ENCODE data around the gene STOM.
A peak's percentile ranks its signal among the peaks of the same experiment; 100 is the strongest.
"Not testable (repeated sequence)": the region's sequence is repeated elsewhere in the genome, so short reads cannot be mapped to it uniquely, and the experiment has no call there.

STOM gene

GRCh38 chr9:121298689-121299466 is 71.2 kb downstream of the STOM start:
- peak overlapping the region; percentile 49; the same call in 1 of the 2 replicates for H3K4me3 ChIP-seq (ENCODE audit: low read length)
- TF ChIP-seq ZNF274 (IDR thresholded peaks at IDR 0.05; ENCODE audit: low read depth, low read length) = no peak

GRCh38 chr9:121298016-121298538 is 72.0 kb downstream of the STOM start:
- no peak for TF ChIP-seq ZNF274 (IDR thresholded peaks at IDR 0.05; ENCODE audit: low read depth, low read length)
- H3K4me3 ChIP-seq (ENCODE audit: low read length) = no peak overlapping the region

GRCh38 chr9:121297389-121297788 is 72.7 kb downstream of the STOM start:
- TF ChIP-seq ZNF274 (IDR thresholded peaks at IDR 0.05; ENCODE audit: low read depth, low read length) = no peak

GRCh38 chr9:121296213-121297127 is 73.6 kb downstream of the STOM start:
- TF ChIP-seq ZNF274 (IDR thresholded peaks at IDR 0.05; ENCODE audit: low read depth, low read length) = no peak
- no peak overlapping the region for H3K4me3 ChIP-seq (ENCODE audit: low read length)

More at GRCh38 chr9:121297389-121297788, 72.7 kb downstream of the STOM start:
- H3K4me3 ChIP-seq (ENCODE audit: low read length) = no peak overlapping the region

GRCh38 chr9:121295662-121296191 is 74.3 kb downstream of the STOM start:
- no peak for TF ChIP-seq ZNF274 (IDR thresholded peaks at IDR 0.05; ENCODE audit: low read depth, low read length)
- H3K4me3 ChIP-seq (ENCODE audit: low read length) = no peak overlapping the region

GRCh38 chr9:121294866-121295661 is 75.0 kb downstream of the STOM start:
- no peak for TF ChIP-seq ZNF274 (IDR thresholded peaks at IDR 0.05; ENCODE audit: low read depth, low read length)
- no peak overlapping the region for H3K4me3 ChIP-seq (ENCODE audit: low read length)

- no peak overlapping the region for H3K4me3 ChIP-seq (ENCODE audit: low read length)
- no peak for TF ChIP-seq ZNF274 (IDR thresholded peaks at IDR 0.05; ENCODE audit: low read depth, low read length)
Measured at GRCh38 chr9:121294151-121294743, 75.8 kb downstream of the STOM start.

GRCh38 chr9:121292801-121293241 is 77.2 kb downstream of the STOM start:
- TF ChIP-seq ZNF274 (IDR thresholded peaks at IDR 0.05; ENCODE audit: low read depth, low read length) = no peak
- H3K4me3 ChIP-seq (ENCODE audit: low read length) = no peak overlapping the region

GRCh38 chr9:121292051-121292450 is 78.0 kb downstream of the STOM start:
- H3K4me3 ChIP-seq (ENCODE audit: low read length) = no peak overlapping the region
- no peak for TF ChIP-seq ZNF274 (IDR thresholded peaks at IDR 0.05; ENCODE audit: low read depth, low read length)

GRCh38 chr9:121291536-121291935 is 78.5 kb downstream of the STOM start:
- H3K4me3 ChIP-seq (ENCODE audit: low read length) = not testable (repeated sequence)

GRCh38 chr9:121289772-121290370 is 80.2 kb downstream of the STOM start:
- no peak overlapping the region for H3K4me3 ChIP-seq (ENCODE audit: low read length)
- no peak for TF ChIP-seq ZNF274 (IDR thresholded peaks at IDR 0.05; ENCODE audit: low read depth, low read length)

- no peak overlapping the region for H3K4me3 ChIP-seq (ENCODE audit: low read length)
- no peak for TF ChIP-seq ZNF274 (IDR thresholded peaks at IDR 0.05; ENCODE audit: low read depth, low read length)
Measured at GRCh38 chr9:121289026-121289771, 80.9 kb downstream of the STOM start.
